GM13977 (cell line): Measurements from ENCODE around the gene ADAMTSL5.
"Not testable (repeated sequence)": the region's sequence is repeated elsewhere in the genome, so short reads cannot be mapped to it uniquely, and the experiment has no call there.

Source experiments
- DNase-seq: peaks from one replicate; pipeline ENCODE4 v3.0.0; 2012; ENCODE audit warnings: low spot score
- in situ Hi-C: fragments of 300-500 bp; cut with MboI; formaldehyde crosslinking; loops from one replicate; pipeline ENCODE4 v1.12.0; 2022; ENCODE audit warnings: low sequenced_read_pairs, low pct_unique_long_range_greater_than_20kb, mixed read lengths, inconsistent platforms; ENCODE audit not compliant: unreplicated experiment
- TF ChIP-seq, protein P1 (sequence below): IDR thresholded peaks from 2 replicates; pipeline ENCODE4 v1.5.1; 2012; ENCODE audit warnings: mild to moderate bottlenecking, control low read depth; ENCODE audit not compliant: insufficient read depth; ENCODE audit errors: extremely low read depth, missing control alignments

Gene ADAMTSL5

DNA sequence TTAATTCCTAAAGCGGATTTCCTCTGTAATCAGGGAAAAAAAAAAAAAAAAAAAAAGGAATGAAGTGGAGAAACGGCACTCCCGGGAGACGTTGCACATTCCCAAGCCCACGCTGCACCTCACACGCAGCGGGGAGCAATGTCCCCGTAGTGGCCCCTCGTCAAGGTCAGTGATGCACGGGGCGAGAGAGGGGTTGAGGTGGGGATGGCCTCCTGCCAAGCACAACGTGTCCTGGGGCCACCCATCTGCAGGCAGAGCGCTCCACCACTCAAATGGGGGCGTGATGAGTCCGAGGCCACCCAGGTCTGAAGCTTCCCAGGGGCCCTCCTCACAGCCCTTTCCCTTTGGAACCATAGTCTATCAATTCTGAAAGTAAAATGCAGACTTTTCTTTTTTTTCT is 26.2 kb upstream of the ADAMTSL5 start:
- TF ChIP-seq, protein P1, sequence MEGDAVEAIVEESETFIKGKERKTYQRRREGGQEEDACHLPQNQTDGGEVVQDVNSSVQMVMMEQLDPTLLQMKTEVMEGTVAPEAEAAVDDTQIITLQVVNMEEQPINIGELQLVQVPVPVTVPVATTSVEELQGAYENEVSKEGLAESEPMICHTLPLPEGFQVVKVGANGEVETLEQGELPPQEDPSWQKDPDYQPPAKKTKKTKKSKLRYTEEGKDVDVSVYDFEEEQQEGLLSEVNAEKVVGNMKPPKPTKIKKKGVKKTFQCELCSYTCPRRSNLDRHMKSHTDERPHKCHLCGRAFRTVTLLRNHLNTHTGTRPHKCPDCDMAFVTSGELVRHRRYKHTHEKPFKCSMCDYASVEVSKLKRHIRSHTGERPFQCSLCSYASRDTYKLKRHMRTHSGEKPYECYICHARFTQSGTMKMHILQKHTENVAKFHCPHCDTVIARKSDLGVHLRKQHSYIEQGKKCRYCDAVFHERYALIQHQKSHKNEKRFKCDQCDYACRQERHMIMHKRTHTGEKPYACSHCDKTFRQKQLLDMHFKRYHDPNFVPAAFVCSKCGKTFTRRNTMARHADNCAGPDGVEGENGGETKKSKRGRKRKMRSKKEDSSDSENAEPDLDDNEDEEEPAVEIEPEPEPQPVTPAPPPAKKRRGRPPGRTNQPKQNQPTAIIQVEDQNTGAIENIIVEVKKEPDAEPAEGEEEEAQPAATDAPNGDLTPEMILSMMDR: no peak
- in situ Hi-C loops: no loop called here
- no peak for DNase-seq

DNA sequence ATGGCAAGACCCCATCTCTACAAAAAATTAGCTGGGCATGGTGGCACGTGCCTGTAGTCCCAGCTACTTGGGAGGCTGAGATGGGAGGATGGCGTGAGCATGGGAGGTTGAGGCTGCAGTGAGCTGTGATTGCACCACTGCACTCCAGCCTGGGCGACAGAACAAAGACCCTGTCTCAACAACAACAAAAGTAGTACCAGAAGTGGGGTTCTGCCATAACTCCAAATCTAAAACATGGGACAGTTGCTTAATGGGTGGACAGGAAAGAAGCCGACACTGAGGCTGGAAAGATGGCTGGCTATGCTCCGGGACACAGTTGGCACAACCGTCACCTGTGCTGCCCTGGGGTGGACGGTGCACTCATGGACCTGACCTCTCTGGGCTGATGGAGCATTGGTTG is 22.9 kb upstream of the ADAMTSL5 start:
- DNase-seq, in situ Hi-C loops: not testable (repeated sequence)

DNA sequence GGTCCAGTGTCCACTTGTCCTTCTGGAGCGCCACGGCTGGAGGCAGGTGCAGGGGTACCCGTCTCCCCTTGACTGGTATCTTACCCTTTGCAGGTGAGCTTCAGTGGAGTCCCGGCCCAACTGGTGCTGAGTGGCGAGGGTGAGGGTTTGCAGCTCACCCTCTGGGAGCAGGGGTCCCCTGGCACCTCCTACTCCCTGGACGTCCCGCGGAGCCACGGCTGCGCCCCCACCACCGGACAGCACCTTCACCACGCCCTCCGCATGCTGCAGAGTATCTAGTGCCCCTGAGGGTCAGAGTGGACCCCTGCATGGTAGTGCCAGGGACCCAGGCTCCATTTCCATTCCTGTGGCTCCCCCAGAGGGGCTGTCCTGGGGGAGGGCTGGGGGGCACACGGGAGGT is 22.2 kb upstream of the ADAMTSL5 start:
- TF ChIP-seq, protein P1: no peak
- no peak for DNase-seq
- in situ Hi-C loops: no loop called here

DNA sequence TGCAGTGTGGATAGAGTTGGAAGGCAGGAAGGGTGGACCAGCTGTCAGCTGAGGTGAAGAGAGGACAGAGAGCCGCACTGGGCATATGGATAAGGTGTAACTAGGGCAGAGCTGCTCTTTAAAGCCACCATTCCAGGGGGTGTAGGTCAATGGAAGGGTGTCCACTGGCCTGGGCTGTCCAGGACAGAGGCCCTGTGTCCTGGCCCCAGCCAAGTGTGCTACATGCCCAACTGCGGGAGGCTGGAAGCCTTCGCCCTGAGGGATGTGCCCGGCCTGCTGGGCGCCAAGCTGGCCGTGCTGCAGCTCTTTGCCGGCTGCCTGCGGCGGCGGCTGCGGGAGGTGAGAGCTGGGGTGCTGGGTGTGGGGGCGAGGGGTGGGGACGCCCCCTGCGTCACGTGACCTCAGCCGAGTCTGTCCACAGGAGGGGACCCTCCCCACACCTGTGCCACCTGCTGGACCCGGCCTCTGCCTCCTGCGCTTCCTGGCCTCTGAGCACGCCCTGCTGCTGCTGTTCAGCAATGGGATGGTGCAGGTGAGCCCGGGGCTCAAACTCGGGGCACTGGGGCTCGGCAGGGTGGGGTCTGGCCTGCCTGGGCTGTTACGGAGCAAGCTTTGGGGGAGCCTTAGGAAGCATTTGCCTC is 20.8 kb upstream of the ADAMTSL5 start:
- TF ChIP-seq, protein P1: no peak
- no peak for DNase-seq
- in situ Hi-C loops: no loop called here

DNA sequence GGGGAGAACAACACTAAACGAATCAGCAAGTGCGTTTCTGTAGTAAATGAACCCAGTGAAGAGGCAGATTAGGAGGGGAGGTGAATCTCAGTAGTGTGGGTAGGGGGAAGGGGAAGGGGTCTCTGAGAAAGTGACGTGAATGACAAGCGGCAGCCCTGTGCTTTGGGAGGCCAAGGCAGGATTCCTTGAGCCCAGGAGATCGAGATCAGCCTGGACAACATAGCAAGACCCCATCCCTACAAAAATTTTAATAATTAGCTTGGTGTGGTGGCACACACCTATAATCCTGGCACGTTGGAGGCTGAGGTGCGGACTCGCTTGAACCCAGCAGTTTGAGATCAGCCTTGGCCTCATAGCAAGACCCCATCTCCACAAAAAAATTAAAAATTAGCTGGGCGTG is 19.2 kb upstream of the ADAMTSL5 start:
- DNase-seq: no peak
- TF ChIP-seq, protein P1: no peak
- in situ Hi-C loops: no loop called here

DNA sequence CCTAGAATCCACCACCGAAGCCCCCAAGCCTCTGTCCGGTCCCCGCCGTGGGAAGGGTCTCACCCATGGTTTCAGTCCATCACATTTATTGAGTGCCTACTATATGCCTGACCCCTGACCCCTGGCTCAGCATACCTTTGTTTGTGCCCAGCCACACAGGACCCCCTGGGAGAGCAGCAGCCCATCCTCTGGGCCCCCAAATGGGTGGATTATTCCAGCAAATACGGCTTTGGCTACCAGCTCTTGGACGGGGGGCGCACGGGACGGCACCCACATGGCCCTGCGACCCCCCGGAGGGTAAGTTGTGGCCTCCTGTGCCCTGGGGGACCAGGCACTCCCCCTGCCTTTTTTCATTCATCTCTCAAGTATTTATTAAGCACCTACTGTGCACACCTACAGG is 18.8 kb upstream of the ADAMTSL5 start:
- TF ChIP-seq, protein P1: no peak
- no peak for DNase-seq
- in situ Hi-C loops: no loop called here

DNA sequence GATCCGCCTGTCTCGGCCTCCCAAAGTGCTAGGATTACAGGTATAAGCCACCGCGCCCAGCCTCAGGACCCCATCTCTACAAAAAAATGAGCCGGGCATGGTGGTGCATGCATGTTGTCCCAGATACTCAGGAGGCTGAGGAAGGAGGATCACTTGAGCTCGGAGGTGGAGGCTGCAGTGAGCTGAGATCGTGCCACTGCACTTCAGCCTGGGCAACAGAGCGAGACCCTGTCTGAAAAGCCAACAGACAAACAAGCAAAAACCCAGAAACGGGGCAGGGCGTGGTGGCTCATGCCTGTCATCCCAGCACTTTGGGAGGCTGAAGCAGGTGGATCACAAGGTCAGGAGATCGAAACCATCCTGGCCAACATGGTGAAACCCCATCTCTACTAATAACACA is 18.0 kb upstream of the ADAMTSL5 start:
- in situ Hi-C loops, DNase-seq: not testable (repeated sequence)

DNA sequence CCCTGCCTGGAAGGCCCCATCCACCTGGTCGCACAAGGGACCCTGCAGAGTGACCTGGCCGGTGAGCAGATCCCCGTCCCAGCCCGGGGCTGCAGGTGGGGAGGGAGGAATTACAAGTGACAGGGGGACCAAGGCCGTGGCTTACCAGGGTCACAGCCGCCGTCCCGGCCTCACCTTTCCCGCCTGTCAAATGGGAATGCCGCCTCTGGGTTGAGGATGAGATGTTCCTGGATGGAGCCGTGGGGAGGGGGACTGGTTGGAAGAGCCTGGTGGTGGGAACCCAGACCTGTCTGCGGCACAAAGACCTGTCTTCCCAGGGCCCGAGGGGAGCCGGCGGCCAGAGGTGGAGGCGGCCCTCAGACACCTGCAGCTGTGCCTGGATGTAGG is 16.6 kb upstream of the ADAMTSL5 start:
- in situ Hi-C loops: no loop called here
- TF ChIP-seq, protein P1: no peak
- no peak for DNase-seq
